Effector memory CD4-positive, alpha-beta T cell (primary cell): Measurements from ENCODE around the gene GDI2.

Source experiments
- DNase-seq, 3 donors: peaks; one replicate each; pipeline ENCODE4 v3.0.0-alpha.2; 2020
- H3K27ac ChIP-seq: 2 replicates; pipeline ENCODE4 v1.7.0; 2013; ENCODE audit warnings: mild to moderate bottlenecking, low read length, moderate library complexity; ENCODE audit not compliant: insufficient read depth, poor library complexity, severe bottlenecking
- H3K27me3 ChIP-seq: replicated peaks from 2 replicates; pipeline ENCODE4 v1.7.0; 2013; ENCODE audit warnings: mild to moderate bottlenecking, low read length; ENCODE audit not compliant: insufficient read depth, control insufficient read depth, poor library complexity, severe bottlenecking
- H3K36me3 ChIP-seq: 2 replicates; pipeline ENCODE4 v1.7.0; 2013; ENCODE audit warnings: mild to moderate bottlenecking, low read length, moderate library complexity; ENCODE audit not compliant: control insufficient read depth, insufficient read depth
- H3K4me1 ChIP-seq: 2 replicates; pipeline ENCODE4 v1.7.0; 2013; ENCODE audit warnings: low read length, mild to moderate bottlenecking; ENCODE audit not compliant: control insufficient read depth, insufficient read depth, poor library complexity, severe bottlenecking
- H3K4me3 ChIP-seq: 2 replicates; pipeline ENCODE4 v1.7.0; 2013; ENCODE audit warnings: low read length, low read depth, mild to moderate bottlenecking; ENCODE audit not compliant: insufficient read depth, poor library complexity, severe bottlenecking
- H3K9me3 ChIP-seq: 2 replicates; pipeline ENCODE4 v1.7.0; 2013; ENCODE audit warnings: mild to moderate bottlenecking, low read length, moderate library complexity; ENCODE audit not compliant: control insufficient read depth

Gene GDI2

DNA sequence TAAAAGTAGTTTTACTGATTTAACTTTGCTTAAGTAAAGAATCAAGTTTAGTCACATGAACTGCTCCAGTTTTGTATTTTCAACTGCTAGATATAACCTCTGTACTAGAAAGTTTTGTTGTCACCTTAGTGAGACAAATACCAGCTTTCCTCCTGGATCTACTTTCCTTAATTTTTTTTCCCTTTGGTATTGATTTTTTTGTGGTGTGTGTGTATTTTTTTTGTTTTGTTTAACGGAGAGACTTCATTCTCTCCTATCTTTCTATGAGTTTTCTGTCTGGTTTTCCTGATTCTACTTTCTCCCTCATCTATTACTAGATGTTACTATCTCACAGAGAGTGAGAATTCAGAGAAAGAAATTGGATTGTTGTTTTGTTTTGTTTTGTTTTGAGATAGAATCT is 76.6 kb downstream of the GDI2 start:
- DNase-seq: no peak
- H3K27ac ChIP-seq: no peak overlapping the region
- no peaks in the 10 kb centered on the region for H3K27me3 ChIP-seq
- no peaks in the 10 kb centered on the region for H3K4me1 ChIP-seq
- no peaks in the 10 kb centered on the region for H3K9me3 ChIP-seq
- H3K36me3 ChIP-seq: peaks cover 30% of the 10 kb centered on the region
- H3K4me3 ChIP-seq: no peak overlapping the region

DNA sequence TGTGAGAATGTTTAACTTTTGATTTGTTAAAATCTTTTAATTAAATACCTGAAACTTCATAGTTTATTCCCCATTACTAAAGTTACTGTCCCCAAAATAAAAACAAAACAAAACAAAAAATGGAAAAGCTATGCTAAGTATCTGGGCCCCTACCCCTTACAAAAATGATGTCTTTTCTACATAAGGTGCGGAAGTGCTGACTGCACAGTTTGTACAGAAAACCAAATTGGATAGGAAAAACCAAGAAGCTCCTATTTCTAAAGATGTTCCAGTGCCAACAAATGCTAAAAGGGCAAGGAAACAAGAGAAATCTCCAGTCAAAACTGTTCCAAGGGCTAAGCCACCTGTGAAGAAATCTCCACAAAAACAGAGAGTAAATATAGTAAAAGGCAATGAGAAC is 78.1 kb downstream of the GDI2 start:
- no peaks in the 10 kb centered on the region for H3K27me3 ChIP-seq
- H3K4me3 ChIP-seq: no peak overlapping the region
- H3K4me1 ChIP-seq: no peaks in the 10 kb centered on the region
- H3K27ac ChIP-seq: no peak overlapping the region
- no peak for DNase-seq
- no peaks in the 10 kb centered on the region for H3K9me3 ChIP-seq
- peaks cover 38% of the 10 kb centered on the region for H3K36me3 ChIP-seq

DNA sequence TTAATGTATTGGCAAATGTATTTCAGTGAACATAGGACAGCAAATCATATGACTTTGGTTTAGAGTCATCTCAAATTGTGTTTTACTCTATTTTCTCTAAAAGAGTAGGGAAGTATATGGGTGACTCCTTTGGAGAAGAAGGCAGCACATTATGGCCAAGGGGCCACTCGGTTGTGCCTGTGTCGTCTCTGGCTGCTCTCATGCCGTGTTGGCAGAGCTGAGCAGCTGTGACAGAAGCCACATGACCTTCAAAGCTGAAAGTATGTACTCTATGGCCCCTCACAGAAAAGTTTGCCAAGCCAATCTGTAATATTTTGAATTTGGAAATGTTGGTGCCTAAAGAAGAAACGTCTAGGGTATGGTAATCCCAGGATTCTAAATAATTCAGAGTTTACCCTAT is 81.1 kb downstream of the GDI2 start:
- Histone ChIP-seq H3K27me3 (no peaks in the 10 kb centered on the region), H3K36me3 (peaks cover 26% of the 10 kb centered on the region), H3K27ac (no peak overlapping the region), H3K4me3 (no peak overlapping the region), H3K9me3 (no peaks in the 10 kb centered on the region), H3K4me1 (no peaks in the 10 kb centered on the region)
- DNase-seq: no peak

GRCh38 chr10:5731559-5731958 is 81.7 kb downstream of the GDI2 start:
- peaks cover 30% of the 10 kb centered on the region for H3K36me3 ChIP-seq
- no peak for DNase-seq

GRCh38 chr10:5730766-5731165 is 82.5 kb downstream of the GDI2 start:
- H3K27ac ChIP-seq: no peak overlapping the region
- H3K27me3 ChIP-seq: no peaks in the 10 kb centered on the region
- no peaks in the 10 kb centered on the region for H3K4me1 ChIP-seq
- no peaks in the 10 kb centered on the region for H3K9me3 ChIP-seq
- peaks cover 30% of the 10 kb centered on the region for H3K36me3 ChIP-seq
- DNase-seq: no peak
- H3K4me3 ChIP-seq: no peak overlapping the region

More at GRCh38 chr10:5731559-5731958, 81.7 kb downstream of the GDI2 start:
- H3K27ac ChIP-seq: no peak overlapping the region
- H3K9me3 ChIP-seq: no peaks in the 10 kb centered on the region
- no peak overlapping the region for H3K4me3 ChIP-seq
- no peaks in the 10 kb centered on the region for H3K4me1 ChIP-seq
- H3K27me3 ChIP-seq: no peaks in the 10 kb centered on the region

DNA sequence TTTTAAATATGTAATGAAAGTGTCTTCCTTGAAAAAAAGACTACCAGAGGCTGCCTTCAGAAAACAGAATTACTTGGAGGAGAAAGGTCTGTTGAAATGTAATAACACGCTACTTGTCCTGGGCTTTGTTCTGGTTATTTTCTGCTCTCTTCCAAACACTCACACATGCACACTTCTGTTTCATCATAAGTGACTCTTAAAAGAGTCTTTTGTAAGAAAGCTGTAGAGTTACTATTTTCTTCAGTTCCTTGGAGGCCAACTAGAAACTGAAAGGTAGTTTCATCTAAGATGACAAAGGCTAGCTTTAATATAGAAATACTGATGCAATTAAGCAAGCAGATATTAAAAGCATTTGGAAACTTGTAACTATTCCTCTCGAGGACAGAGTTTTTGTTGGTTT is 89.5 kb downstream of the GDI2 start:
- no peaks in the 10 kb centered on the region for H3K27me3 ChIP-seq
- H3K9me3 ChIP-seq: no peaks in the 10 kb centered on the region
- no peaks in the 10 kb centered on the region for H3K4me1 ChIP-seq
- H3K36me3 ChIP-seq: peaks cover 17% of the 10 kb centered on the region
- no peak for DNase-seq
- H3K4me3 ChIP-seq: no peak overlapping the region
- no peak overlapping the region for H3K27ac ChIP-seq

DNA sequence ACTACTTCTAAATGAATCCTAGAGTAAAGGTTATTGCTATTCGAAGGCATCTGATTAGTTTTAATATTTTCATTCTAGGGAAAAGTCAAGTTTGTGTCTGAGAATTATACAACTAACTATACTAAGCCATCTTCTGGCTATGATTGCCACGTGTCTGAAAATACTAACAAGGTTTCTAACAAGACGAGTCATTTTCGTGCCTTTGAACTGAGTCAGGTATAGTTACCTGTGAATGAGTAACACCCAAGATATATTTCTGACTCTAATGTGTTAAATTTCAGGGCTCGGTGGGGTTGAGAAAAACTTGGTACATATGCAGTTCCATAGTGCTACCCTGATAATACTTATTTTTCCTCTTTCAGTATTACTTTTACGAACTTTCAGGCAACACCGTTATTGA is 93.1 kb downstream of the GDI2 start:
- peaks cover 12% of the 10 kb centered on the region for H3K36me3 ChIP-seq
- no peaks in the 10 kb centered on the region for H3K4me1 ChIP-seq
- no peaks in the 10 kb centered on the region for H3K27me3 ChIP-seq
- no peak overlapping the region for H3K27ac ChIP-seq
- H3K4me3 ChIP-seq: no peak overlapping the region
- no peaks in the 10 kb centered on the region for H3K9me3 ChIP-seq
- DNase-seq: no peak

GRCh38 chr10:5719546-5719945 is 93.7 kb downstream of the GDI2 start:
- no peak overlapping the region for H3K4me3 ChIP-seq
- no peaks in the 10 kb centered on the region for H3K4me1 ChIP-seq
- DNase-seq: no peak
- H3K9me3 ChIP-seq: no peaks in the 10 kb centered on the region
- peaks cover 12% of the 10 kb centered on the region for H3K36me3 ChIP-seq
- no peaks in the 10 kb centered on the region for H3K27me3 ChIP-seq
- H3K27ac ChIP-seq: no peak overlapping the region
